Placental epithelial cell (primary cell): Measurements from ENCODE around the gene TPM2. TPM values are rescaled to one million over a fixed set of nuclear protein-coding genes. Genes with fewer than 3 reads are reported as not detected.

ENCODE experiments used
- small RNA-seq: library from RNA; depleted of rRNA; stranded (forward); fragments of <200 nt; gene quantifications from one replicate; pipeline ENCODE3, GENCODE V24; 2012
- total RNA-seq: library from RNA; depleted of rRNA; stranded (reverse); fragments of >200 nt; gene quantifications from 2 replicates; pipeline ENCODE4 v1.2.3, GENCODE V29; 2012

TPM2 gene
- 87.9 and 98.7 TPM in 2 replicates for total RNA-seq

DNA sequence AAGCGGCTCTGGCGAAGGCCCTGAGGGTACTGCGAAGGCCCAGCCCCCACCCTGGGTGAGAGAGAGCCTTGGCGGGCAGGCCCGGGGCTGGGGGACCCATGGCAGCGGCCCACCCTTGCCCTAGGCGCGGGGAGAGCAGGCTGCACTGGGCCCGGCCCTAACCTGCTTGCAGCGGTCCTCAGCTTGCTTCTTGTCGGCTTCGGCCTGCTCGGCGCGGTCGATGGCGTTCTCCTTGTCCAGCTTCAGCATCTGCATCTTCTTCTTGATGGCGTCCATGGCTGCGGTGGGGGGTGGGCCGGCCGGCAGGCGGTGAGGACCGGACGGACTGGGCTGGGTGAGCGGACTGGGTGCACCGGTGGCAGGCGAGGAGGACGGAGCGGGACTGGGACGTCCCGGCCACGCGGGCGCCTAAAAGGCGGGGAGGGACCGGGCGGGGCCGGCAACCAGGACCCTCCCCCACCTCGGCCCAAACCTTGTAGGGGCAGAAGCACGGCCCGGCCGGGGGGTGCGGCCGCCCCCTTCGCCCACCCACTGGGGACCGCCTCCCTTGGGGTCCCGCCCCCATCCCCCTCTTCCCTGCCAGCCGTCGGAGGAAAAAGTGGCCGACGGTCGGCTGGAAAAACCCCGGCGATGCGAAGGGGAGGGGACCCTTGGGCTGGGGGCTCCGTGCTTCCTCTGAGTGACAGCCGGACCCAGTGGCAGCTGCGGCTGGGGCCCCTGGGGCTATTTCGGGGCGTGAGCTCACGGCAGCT, at the start of gene TPM2:
Gene TPM2 (minus strand): TSS at position 384 of the 752 bp plus-strand sequence. CDS start 108 bp downstream, at position 276.

DNA sequence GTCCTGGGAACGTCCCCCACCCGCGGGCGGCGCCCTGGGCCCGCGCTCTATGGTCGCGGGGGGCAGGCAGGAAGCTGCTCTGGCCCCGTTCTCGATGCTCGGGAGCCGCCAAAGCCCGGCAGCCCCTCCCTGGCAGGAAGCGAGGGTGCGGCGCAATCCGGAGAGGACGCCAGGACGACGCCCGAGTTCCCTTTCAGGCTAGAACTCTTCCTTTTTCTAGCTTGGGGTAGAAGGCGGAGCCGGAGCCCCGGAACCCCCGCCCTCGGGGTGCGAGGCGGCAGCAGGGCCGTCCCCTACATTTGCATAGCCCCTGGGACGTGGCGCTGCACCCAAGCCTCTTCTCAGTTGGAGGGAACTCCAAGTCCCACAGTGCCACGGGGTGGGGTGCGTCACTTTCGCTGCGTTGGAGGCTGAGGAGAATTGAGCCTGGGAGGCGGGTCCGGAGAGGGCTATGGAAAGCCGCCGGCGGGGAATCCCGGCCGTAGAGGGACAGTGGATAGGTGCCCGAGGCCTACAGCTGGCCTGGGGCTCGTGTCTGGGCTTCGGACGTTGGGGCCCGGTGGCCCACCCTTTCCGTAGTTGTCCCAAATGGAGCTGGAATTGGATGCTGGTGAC, 42.6 kb upstream of the TPM2 start, which contains the start of the genes CREB3 and TLN1:
Gene CREB3 (plus strand): TSS at position 482 of the 615 bp plus-strand sequence. CDS start 107 bp downstream, at position 589.
Gene TLN1 (minus strand): TSS at position 11 of the 615 bp plus-strand sequence. CDS start 6,501 bp downstream, outside the sequence.

DNA sequence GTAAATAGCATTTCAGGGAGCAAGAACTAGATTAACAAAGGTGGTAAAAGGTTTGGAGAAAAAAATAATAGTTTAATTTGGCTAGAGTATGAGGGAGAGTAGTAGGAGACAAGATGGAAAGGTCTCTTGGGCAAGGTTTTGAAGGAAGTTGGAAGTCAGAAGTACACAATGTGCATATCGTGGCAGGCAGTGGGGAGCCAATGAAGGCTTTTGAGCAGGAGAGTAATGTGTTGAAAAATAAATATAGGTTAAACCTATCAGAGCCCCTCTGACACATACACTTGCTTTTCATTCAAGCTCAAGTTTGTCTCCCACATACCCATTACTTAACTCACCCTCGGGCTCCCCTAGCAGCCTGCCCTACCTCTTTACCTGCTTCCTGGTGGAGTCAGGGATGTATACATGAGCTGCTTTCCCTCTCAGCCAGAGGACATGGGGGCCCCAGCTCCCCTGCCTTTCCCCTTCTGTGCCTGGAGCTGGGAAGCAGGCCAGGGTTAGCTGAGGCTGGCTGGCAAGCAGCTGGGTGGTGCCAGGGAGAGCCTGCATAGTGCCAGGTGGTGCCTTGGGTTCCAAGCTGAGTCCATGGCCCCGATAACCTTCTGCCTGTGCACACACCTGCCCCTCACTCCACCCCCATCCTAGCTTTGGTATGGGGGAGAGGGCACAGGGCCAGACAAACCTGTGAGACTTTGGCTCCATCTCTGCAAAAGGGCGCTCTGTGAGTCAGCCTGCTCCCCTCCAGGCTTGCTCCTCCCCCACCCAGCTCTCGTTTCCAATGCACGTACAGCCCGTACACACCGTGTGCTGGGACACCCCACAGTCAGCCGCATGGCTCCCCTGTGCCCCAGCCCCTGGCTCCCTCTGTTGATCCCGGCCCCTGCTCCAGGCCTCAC, 16.3 kb downstream of the TPM2 start, which contains the start of gene CA9:
Gene CA9 (plus strand): TSS at position 797 of the 893 bp plus-strand sequence. CDS start 32 bp downstream, at position 829.

DNA sequence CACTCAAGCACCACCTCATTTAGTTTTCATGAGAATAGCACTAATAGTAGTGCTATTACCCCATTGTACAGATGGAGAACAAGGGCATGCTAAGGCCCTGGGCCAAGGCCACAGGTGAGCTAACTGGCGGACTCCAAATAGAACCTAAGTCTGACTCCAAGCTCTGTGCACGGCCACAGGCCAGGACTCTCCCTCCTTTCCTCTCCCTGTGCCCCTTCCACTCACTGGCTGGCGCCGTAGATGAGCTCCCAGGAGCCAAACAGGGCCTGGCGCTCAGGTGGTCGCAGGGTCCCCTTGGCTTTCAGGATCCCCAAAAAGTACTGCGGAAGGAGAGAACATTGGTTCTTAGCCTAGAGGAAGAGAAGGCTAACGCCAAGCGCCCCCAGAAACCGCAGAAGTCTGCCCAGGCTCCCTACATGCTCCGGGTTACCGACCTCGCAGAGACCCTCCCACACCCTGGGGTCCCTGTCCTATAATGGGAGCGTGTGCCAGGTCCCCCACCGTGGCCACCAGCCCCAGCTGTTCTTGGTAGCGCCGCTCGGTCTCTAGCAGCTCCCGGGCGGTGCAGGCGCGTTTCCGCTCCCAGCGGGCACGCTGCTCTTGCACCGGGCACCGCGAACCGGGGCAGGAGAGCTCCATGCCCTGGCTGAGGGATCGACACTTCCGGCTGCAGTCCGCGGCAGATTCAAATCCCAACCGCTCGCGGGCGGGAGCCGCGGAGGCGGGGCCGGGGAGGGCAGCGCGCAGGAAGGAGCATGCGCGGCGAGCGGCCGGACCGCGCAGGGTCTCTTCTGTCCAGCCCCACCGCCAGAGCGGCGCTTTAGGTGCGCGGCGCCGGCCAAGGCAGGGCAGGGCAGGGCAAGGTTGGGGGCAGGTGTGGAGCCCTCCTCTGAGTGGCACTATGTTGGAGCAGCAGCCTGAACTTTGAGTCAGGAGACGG, 24.9 kb downstream of the TPM2 start, which contains the start of gene ARHGEF39:
Gene ARHGEF39 (minus strand): TSS at position 665 of the 940 bp plus-strand sequence. CDS start 26 bp downstream, at position 639.

DNA sequence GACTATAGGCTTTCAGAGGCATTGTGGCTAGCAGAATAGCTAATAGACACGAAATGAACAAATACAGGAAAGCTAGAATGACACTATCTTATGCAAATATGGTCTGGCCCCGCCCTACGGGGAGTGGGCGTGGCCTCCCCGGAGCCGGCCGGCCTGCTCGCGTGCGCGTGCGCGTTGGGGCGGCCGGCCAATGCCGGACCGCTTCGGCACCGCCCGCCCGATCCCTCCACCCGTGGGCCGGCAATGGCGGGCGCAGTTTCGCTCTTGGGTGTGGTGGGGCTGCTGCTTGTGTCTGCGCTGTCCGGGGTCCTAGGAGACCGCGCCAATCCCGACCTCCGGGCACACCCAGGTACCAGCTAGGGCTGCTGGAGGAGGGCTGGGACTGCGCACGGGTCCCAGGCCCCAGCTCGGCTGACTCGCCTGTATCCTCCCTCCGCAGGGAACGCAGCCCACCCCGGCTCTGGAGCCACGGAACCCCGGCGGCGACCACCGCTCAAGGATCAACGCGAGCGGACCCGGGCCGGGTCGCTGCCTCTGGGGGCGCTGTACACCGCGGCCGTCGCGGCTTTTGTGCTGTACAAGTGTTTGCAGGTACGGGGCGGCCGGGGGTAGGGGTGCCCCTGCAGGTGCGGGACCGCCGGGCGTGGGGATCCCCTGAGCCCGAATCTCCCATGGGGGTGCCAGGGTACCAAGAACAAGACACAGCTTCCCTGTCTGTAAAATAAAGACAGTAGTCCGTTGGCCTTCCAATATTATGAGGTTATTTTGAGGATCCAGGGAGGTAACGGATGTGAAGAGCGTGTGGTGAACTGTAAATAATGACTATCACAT, 31.4 kb downstream of the TPM2 start, which contains the start of gene CCDC107:
Gene CCDC107 (plus strand): TSS at position 156 of the 831 bp plus-strand sequence. CDS start 88 bp downstream, at position 244.

DNA sequence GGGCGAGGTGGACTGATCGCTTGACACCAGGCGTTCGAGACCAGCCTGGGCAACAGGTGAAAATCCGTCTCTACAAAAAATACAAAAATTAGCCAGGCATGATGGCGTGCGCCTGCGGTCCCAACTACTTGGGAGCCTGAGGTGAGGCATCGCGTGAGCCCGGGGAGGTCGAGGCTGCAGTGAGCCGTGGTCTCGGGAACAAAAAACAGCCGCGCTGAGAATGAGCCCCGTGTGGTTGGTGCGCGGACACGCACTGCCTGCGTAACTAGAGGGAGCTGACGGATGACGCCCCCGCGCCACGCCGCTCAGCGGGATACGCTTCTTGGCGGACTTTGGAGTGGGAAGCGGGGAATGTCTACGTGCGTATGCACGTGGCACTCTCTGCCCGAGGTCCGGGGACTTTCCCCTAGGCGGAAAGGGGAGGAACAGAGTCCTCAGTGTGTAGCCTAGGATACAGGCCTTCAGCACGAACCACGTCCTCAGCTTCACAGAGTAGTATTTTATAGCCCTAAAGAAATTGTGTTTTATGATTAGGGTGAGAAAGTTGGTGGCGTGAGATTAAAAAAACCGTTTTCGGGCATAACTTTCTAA, 32.1 kb downstream of the TPM2 start, which contains the start of gene RMRP:
Gene RMRP (minus strand): TSS at position 474 of the 591 bp plus-strand sequence.

DNA sequence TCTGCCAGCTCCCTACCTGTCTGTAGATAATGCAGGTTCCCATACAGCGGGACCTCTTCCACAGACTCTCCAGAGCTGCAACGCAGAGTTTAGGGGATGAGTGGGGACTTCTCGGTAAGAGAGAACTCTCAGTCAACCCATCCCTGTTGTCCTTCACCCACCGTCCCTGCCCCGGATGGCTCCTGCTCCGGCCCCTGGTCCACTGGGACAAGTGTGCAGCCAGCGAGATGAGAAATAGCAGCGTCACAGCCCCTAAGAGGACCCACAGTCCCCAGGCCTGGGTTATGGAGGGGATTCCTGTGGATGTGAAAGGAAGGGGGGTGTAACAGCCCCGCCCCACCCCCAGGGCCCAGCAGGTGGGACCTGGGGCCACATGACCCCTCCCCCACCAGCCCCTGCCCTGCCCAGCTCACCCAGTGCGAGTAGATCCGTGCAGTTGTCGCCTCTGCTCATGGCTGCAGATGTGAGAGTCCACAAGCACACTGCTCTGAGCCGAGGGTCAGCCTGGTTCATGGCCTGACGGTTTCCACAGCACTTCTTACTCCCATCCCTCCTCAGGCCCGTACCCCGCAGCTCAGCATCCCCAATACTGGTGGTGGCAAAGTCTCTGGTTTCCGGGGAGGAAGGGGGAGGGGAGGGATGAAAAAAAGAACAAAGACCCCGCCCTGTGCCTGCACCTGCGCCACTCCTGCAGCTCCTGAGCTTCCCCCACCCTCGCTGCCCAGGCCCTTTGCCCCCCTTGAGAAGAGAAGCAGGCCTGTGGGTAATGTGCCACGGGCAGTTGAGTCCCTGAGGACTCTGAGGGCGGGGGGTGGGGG, 39.2 kb downstream of the TPM2 start, which contains the start of gene SIT1:
Gene SIT1 (minus strand): TSS at position 591 of the 818 bp plus-strand sequence. CDS start 78 bp downstream, at position 513.

Small RNA genes lying within 50 kb of the gene (small RNA-seq; reads per million reads assigned to genes)
- gene MIR6853 = 1.4 reads per million, percentile 69 among the genes with 10 or more reads in this experiment
- gene RMRP = not detected
- gene RN7SL22P = not detected

Other genes starting within 250 kb of the TPM2 start
- 16.5 and 51.0 TPM in 2 replicates for gene RUSC2, start 199.8 kb downstream of the TPM2 start, total RNA-seq
- gene TESK1, start 84.7 kb downstream of the TPM2 start, total RNA-seq = 19.6 and 23.1 TPM in 2 replicates
- gene CD72, start 71.5 kb downstream of the TPM2 start, total RNA-seq = 1.2 and 3.5 TPM in 2 replicates
- not detected in 2 replicates for gene SIT1, start 39.0 kb downstream of the TPM2 start, total RNA-seq
- gene RMRP, start 31.9 kb downstream of the TPM2 start, total RNA-seq = 39,103 and 115,939 TPM in 2 replicates
- gene CCDC107, start 31.6 kb downstream of the TPM2 start, total RNA-seq = 5.5 and 6.6 TPM in 2 replicates
- 1.2 and 1.6 TPM in 2 replicates for gene ARHGEF39, start 24.7 kb downstream of the TPM2 start, total RNA-seq
- not detected in 2 replicates for gene CA9, start 16.0 kb downstream of the TPM2 start, total RNA-seq
- gene TLN1, start 42.3 kb upstream of the TPM2 start, total RNA-seq = 118 and 165 TPM in 2 replicates
- gene CREB3, start 42.7 kb upstream of the TPM2 start, total RNA-seq = 56.1 and 92.0 TPM in 2 replicates
- gene GBA2, start 59.3 kb upstream of the TPM2 start, total RNA-seq = 25.9 and 31.7 TPM in 2 replicates
- gene RGP1, start 59.4 kb upstream of the TPM2 start, total RNA-seq = 18.1 and 27.0 TPM in 2 replicates
- gene MSMP, start 64.4 kb upstream of the TPM2 start, total RNA-seq = not detected in 2 replicates
- 9.0 and 23.6 TPM in 2 replicates for gene NPR2, start 101.7 kb upstream of the TPM2 start, total RNA-seq
- gene SPAG8, start 122.3 kb upstream of the TPM2 start, total RNA-seq = 0.65 and 1.2 TPM in 2 replicates
- 10.6 and 15.7 TPM in 2 replicates for gene HINT2, start 125.1 kb upstream of the TPM2 start, total RNA-seq
- not detected in 2 replicates for gene FAM221B, start 138.8 kb upstream of the TPM2 start, total RNA-seq
- gene TMEM8B, start 139.3 kb upstream of the TPM2 start, total RNA-seq = 3.5 and 4.0 TPM in 2 replicates
- not detected in 2 replicates for gene OR13J1, start 180.5 kb upstream of the TPM2 start, total RNA-seq
- gene HRCT1, start 216.3 kb upstream of the TPM2 start, total RNA-seq = 0.39 and 0.76 TPM in 2 replicates
- not detected in 2 replicates for gene SPAAR, start 219.6 kb upstream of the TPM2 start, total RNA-seq